Measurements from ENCODE around the gene SBF2.
"Not testable (repeated sequence)": the region's sequence is repeated elsewhere in the genome, so short reads cannot be mapped to it uniquely, and the experiment has no call there.

Gene SBF2

GRCh38 chr11:9750551-9750950 is 543.5 kb downstream of the SBF2 start:
- DNase-seq (ENCODE audit: low read depth, low spot score) = no peak

DNA sequence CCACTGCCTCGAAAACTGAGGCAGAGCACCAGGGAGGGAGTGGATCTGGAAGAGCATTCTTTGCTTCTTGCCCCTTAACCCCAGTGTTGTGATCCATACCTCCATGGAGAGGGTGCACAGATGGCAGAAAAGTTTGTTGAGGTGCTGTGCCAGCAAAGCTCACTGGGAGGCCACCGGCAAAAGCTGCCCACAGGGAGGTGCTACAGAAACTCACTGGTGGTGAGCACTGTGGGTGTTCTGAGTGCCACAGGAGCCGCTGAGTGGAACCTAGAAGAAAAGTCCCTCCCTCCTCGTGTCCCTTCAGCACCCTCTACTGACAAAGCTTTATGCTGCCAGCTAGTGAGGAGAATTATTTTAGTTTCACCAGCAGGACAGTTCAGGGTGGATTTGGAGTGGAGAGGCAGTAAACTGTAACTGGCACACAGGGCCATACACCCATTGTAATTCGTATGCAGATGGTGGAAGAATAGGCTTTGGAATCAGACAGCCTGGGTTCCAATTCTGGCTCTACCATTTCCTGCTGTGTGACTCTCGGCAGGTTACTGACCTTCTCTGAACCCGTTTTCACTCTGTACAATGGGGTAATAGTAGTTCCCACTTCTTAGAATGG is 545.6 kb downstream of the SBF2 start:
- peak; percentile 21 for DNase-seq (ENCODE audit: low read depth, low spot score)

DNA sequence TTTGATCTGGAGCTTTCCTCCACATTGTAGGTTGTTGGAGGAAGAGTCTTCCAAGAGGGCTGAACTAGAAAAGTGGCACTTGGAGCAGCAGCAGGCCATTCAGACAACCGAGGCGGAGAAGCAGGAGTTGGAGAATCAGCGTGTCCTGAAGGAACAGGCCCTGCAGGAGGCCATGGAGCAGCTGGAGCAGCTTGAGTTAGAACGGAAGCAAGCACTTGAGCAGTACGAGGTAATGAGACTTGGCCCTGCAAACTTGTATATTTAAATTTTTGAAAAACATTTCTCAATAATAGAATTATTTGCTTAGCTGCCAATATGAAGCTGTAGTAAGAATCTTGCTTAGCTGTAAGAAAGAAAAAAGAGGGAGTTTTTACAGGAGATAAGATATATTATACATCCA is 546.2 kb downstream of the SBF2 start:
- no peak for DNase-seq (ENCODE audit: low read depth, low spot score)

- no peak for DNase-seq (ENCODE audit: low read depth, low spot score)
Observed at GRCh38 chr11:9747229-9747628, 546.8 kb downstream of the SBF2 start.

- no peak for DNase-seq (ENCODE audit: low read depth, low spot score)
Observed at GRCh38 chr11:9745411-9746211, 548.4 kb downstream of the SBF2 start.

DNA sequence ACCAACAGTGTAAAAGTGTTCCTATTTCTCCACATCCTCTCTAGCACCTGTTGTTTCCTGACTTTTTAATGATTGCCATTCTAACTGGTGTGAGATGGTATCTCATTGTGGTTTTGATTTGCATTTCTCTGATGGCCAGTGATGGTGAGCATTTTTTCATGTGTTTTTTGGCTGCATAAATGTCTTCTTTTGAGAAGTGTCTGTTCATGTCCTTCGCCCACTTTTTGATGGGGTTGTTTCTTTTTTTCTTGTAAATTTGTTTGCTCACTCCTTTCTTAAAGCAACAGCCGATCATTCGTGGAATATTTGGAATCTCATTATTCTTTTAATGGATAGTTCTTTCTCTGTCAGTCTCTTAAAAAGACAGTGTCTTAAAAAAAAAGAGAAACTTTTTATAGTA is 550.5 kb downstream of the SBF2 start:
- not testable (repeated sequence) for DNase-seq (ENCODE audit: low read depth, low spot score)

DNA sequence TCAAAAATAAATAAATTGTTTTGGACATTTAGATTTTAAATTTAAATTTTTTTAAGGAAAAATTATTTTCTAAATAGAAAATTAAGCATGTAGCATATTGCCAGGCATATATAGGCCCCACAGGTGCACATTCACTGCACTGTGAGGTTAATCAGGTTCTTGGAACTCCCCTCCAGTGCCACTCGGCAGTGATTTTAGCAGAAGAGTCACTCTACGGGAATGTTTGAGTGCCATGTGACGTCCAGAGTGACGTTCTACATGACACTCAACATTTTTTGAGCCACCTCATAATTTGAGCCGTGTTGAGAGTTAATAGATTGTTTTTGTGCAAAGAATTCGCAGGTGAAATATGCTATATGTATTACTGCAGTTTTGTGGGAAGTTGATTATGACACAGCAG is 552.8 kb downstream of the SBF2 start:
- no peak for DNase-seq (ENCODE audit: low read depth, low spot score)

DNA sequence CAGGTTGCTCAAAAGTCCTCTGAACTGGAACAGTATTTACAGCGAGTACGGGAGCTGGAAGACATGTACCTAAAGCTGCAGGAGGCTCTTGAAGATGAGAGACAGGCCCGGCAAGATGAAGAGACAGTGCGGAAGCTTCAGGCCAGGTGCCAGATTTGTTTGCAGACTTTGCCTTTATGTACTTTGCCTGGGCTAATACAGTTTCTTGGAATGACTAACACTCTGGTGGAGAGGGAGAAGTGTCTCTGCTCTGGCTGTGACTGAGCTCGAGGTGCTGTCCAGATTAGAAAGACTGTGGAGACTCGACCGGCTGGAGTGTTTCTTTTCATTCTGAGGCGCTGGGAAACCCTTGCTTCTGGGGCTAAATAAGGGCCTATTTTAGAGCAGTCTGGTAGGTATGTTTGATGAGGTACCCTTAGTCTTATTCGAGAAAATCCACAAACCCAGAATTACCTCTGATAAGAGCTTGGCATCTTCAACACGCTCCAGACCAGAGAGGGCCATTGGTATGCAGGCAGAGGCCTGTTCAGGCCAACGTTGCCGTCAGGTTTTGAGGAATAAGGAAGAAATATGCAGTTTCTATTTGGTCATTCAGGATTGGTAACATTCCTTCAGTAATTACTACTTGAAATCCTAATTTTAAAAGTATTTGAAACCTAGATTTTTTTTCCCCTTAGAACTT is 553.7 kb downstream of the SBF2 start:
- DNase-seq (ENCODE audit: low read depth, low spot score) = no peak

- DNase-seq (ENCODE audit: low read depth, low spot score) = no peak
Observed at GRCh38 chr11:9739123-9739900, 554.7 kb downstream of the SBF2 start.

DNA sequence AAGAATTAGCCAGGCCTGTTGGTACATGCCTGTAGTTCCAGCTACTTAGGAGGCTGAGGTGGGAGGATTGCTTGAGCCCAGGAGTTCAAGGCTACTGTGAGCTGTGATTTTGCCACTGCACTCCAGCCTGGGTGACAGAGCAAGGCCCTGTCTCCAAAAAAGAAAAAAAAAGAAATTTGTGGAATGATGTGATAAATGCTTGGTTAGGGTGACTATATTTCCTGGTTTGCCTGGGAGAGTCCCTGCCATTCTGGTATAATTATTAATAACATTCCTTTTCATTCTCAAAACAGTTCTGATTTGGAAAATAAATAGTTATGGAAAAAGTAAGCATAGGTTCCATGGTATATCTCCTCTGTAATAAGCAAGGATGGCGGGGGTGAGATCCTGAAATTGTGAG is 555.3 kb downstream of the SBF2 start:
- DNase-seq (ENCODE audit: low read depth, low spot score) = no peak

GRCh38 chr11:9738116-9738515 is 555.9 kb downstream of the SBF2 start:
- DNase-seq (ENCODE audit: low read depth, low spot score) = no peak

DNA sequence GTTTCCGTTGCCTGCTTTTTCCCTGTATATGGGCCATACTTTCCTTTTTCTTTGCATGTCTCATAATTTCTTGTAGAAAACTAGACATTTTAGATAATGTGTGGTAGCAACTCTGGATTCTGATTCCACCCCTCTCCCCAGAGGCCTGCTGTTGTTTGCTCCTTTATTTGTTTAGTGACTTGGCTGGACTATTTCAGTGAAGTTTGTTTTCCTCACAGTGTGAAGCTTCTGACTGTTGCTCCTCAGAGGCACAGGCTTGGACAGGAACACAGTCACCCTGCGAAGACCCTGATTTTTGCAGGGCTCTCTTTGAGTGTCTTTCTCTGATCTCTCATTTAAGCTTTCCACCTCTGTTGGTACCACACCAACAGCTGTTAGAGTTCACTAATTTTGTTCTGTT is 557.7 kb downstream of the SBF2 start:
- DNase-seq (ENCODE audit: low read depth, low spot score) = no peak

GRCh38 chr11:9735919-9736318 is 558.1 kb downstream of the SBF2 start:
- DNase-seq (ENCODE audit: low read depth, low spot score) = no peak

GRCh38 chr11:9735236-9735635 is 558.8 kb downstream of the SBF2 start:
- DNase-seq (ENCODE audit: low read depth, low spot score) = no peak

DNA sequence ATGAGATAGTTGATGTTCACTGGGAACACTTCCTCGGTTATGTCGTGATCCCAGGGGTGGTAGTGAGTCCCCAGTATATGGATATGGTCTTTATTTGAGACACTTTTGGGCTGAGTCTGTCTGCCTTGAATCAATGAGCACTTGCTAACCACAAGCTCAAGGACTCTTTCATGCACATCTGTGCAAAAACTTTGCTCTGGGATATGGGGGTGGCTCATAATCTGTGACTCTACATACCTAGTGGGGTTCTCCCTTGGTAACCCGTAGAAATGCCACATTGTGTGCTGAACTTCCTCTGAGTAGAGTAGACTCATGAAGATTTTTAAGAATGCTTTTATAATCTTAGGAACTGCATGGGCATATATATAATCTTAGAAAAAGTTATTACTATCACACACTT is 560.8 kb downstream of the SBF2 start:
- DNase-seq (ENCODE audit: low read depth, low spot score) = no peak

DNA sequence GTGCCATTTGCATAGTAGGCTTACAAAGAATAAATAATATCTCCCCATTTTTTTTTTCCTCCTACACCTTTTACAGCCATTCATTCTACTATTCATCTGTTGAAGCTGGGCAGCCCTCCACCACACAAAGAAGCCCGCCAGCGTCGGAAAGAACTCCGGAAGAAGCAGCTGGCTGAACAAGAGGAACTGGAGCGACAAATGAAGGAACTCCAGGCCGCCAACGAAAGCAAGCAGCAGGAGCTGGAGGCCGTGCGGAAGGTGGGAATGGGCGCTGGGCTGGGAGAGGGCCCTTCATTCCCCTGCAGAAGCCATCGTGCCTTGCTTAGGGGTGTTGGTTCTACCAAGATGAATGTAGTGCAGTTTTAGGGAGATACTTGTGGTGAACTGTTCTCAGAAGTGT is 561.6 kb downstream of the SBF2 start:
- DNase-seq (ENCODE audit: low read depth, low spot score) = no peak

- no peak for DNase-seq (ENCODE audit: low read depth, low spot score)
Observed at GRCh38 chr11:9731256-9731655, 562.8 kb downstream of the SBF2 start.
